NCI-H128 (cell line): ENCODE measurements around the gene FRYL.
"Not testable (repeated sequence)": the region's sequence is repeated elsewhere in the genome, so short reads cannot be mapped to it uniquely, and the experiment has no call there.

Experiments used
- DNase-seq: peaks from one replicate; lab custom pipeline; 2025; ENCODE audit not compliant: unreplicated experiment; lab: John Stamatoyannopoulos, UW

FRYL gene

GRCh38 chr4:48665555-48666186, 114.4 kb downstream of the FRYL start:
- no peak for DNase-seq

GRCh38 chr4:48664938-48665337, 115.1 kb downstream of the FRYL start:
- no peak for DNase-seq

- DNase-seq: no peak
Observed at GRCh38 chr4:48661391-48661790, 118.7 kb downstream of the FRYL start.

GRCh38 chr4:48660347-48660746, 119.7 kb downstream of the FRYL start:
- no peak for DNase-seq

- DNase-seq: no peak
Observed at GRCh38 chr4:48654015-48654664, 125.9 kb downstream of the FRYL start.

- DNase-seq: no peak
Observed at GRCh38 chr4:48653217-48654014, 126.7 kb downstream of the FRYL start.

GRCh38 chr4:48651914-48652313, 128.2 kb downstream of the FRYL start:
- no peak for DNase-seq

- DNase-seq: no peak
Observed at GRCh38 chr4:48649505-48649904, 130.6 kb downstream of the FRYL start.

- DNase-seq: no peak
Observed at GRCh38 chr4:48645225-48645794, 134.8 kb downstream of the FRYL start.

- no peak for DNase-seq
Observed at GRCh38 chr4:48642421-48643374, 137.4 kb downstream of the FRYL start.

- DNase-seq: no peak
Observed at GRCh38 chr4:48641401-48641800, 138.7 kb downstream of the FRYL start.

- no peak for DNase-seq
Observed at GRCh38 chr4:48640699-48641098, 139.4 kb downstream of the FRYL start.

- DNase-seq: no peak
Observed at GRCh38 chr4:48640225-48640624, 139.9 kb downstream of the FRYL start.

- DNase-seq: no peak
Observed at GRCh38 chr4:48639807-48640206, 140.3 kb downstream of the FRYL start.

- DNase-seq: not testable (repeated sequence)
Observed at GRCh38 chr4:48638586-48638985, 141.5 kb downstream of the FRYL start.

- DNase-seq: no peak
Observed at GRCh38 chr4:48636911-48637310, 143.2 kb downstream of the FRYL start.

GRCh38 chr4:48635980-48636379, 144.1 kb downstream of the FRYL start:
- DNase-seq: no peak

- no peak for DNase-seq
Observed at GRCh38 chr4:48635310-48635709, 144.8 kb downstream of the FRYL start.

GRCh38 chr4:48634688-48635308, 145.3 kb downstream of the FRYL start:
- DNase-seq: no peak

GRCh38 chr4:48633657-48634056, 146.4 kb downstream of the FRYL start:
- DNase-seq: no peak
